BE2C (cell line): ENCODE results near the gene RAB11A.
"Not testable (repeated sequence)": the region's sequence is repeated elsewhere in the genome, so short reads cannot be mapped to it uniquely, and the experiment has no call there.

Experiments used
- DNase-seq: peaks from one replicate; pipeline ENCODE4 v3.0.0-alpha.2; 2020
- H3K27me3 ChIP-seq: fragments of 250-450 bp; sonication (Bioruptor Pico); 2 replicates; pipeline ENCODE4 v1.5.1; 2020; ENCODE audit warnings: mild to moderate bottlenecking
- H3K36me3 ChIP-seq: fragments of 250-450 bp; sonication (Bioruptor Pico); 2 replicates; pipeline ENCODE4 v1.5.1; 2020; ENCODE audit warnings: mild to moderate bottlenecking
- H3K4me1 ChIP-seq: fragments of 250-450 bp; sonication (Bioruptor Pico); 2 replicates; pipeline ENCODE4 v1.5.1; 2020
- H3K4me3 ChIP-seq: 2 replicates; pipeline ENCODE4 v1.5.1; 2011; ENCODE audit warnings: low read depth, low read length
- H3K9me3 ChIP-seq: fragments of 250-450 bp; sonication (Bioruptor Pico); 2 replicates; pipeline ENCODE4 v1.5.1; 2020
- CTCF ChIP-seq: IDR thresholded peaks from 2 replicates; pipeline ENCODE4 v1.5.1; 2012; ENCODE audit warnings: mild to moderate bottlenecking, low read depth, low read length

RAB11A gene

GRCh38 chr15:65868546-65869125 lies 655 bp upstream of the RAB11A start:
- Histone ChIP-seq H3K9me3 (no peaks in the 10 kb centered on the region), H3K27me3 (no peaks in the 10 kb centered on the region), H3K4me3 (peak overlapping the region; percentile 96), H3K4me1 (no peaks in the 10 kb centered on the region), H3K36me3 (no peaks in the 10 kb centered on the region)
- no peak for TF ChIP-seq CTCF
- DNase-seq, result no peak

- peak; percentile 48 for DNase-seq
- TF ChIP-seq CTCF, result no peak
- no peaks in the 10 kb centered on the region for H3K27me3 ChIP-seq
- no peaks in the 10 kb centered on the region for H3K9me3 ChIP-seq
- H3K4me1 ChIP-seq, result no peaks in the 10 kb centered on the region
- H3K4me3 ChIP-seq, result peak overlapping the region; percentile 96
- peaks cover 6% of the 10 kb centered on the region; the same call in 1 of the 2 replicates for H3K36me3 ChIP-seq
Measured at GRCh38 chr15:65869954-65870871, 922 bp downstream of the RAB11A start.

- H3K4me3 ChIP-seq, result peak overlapping the region; percentile 96
- no peak for TF ChIP-seq CTCF
- H3K27me3 ChIP-seq, result no peaks in the 10 kb centered on the region
- DNase-seq, result no peak
- H3K4me1 ChIP-seq, result 0 out of 2 replicates have a peak, but pooled peaks cover 2% of the 10 kb centered on the region
- H3K36me3 ChIP-seq, result peaks cover 11% of the 10 kb centered on the region
- H3K9me3 ChIP-seq, result no peaks in the 10 kb centered on the region
Measured at GRCh38 chr15:65870889-65871533, 1.7 kb downstream of the RAB11A start.

GRCh38 chr15:65871886-65872285 lies 2.6 kb downstream of the RAB11A start:
- H3K4me3 ChIP-seq, DNase-seq, H3K4me1 ChIP-seq, H3K9me3 ChIP-seq, H3K27me3 ChIP-seq: not testable (repeated sequence)
- peaks cover 19% of the 10 kb centered on the region for H3K36me3 ChIP-seq

GRCh38 chr15:65872596-65872995 lies 3.3 kb downstream of the RAB11A start:
- H3K4me1 ChIP-seq, H3K27me3 ChIP-seq, DNase-seq, H3K4me3 ChIP-seq, H3K9me3 ChIP-seq: not testable (repeated sequence)
- peaks cover 26% of the 10 kb centered on the region for H3K36me3 ChIP-seq

- Histone ChIP-seq H3K36me3 (peaks cover 33% of the 10 kb centered on the region), H3K9me3 (no peaks in the 10 kb centered on the region), H3K4me3 (no peak overlapping the region), H3K27me3 (no peaks in the 10 kb centered on the region), H3K4me1 (peaks cover 2% of the 10 kb centered on the region; the same call in 1 of the 2 replicates)
- TF ChIP-seq CTCF, result no peak
- no peak for DNase-seq
Measured at GRCh38 chr15:65873256-65873655, 4.0 kb downstream of the RAB11A start.
